ENCODE results near the gene GSK3B.

GRCh38 chr3:119918992-119919933 is 175.0 kb downstream of the GSK3B start:
- TF ChIP-seq CTCF (IDR thresholded peaks at IDR 0.05; ENCODE audit: low read length) (no peak), EZH2phosphoT487 (IDR thresholded peaks at IDR 0.05; ENCODE audit: low read length) (no peak)
